GM18868 (cell line): ENCODE data around the gene DDX54.
"Not testable (repeated sequence)": the region's sequence is repeated elsewhere in the genome, so short reads cannot be mapped to it uniquely, and the experiment has no call there.

Source experiments
- ATAC-seq: cut with Tn5 transposase; IDR thresholded peaks from one replicate; pipeline ENCODE4 v1.9.1; 2021; ENCODE audit warnings: mild to moderate bottlenecking, moderate library complexity; ENCODE audit not compliant: unreplicated experiment

Gene DDX54

DNA sequence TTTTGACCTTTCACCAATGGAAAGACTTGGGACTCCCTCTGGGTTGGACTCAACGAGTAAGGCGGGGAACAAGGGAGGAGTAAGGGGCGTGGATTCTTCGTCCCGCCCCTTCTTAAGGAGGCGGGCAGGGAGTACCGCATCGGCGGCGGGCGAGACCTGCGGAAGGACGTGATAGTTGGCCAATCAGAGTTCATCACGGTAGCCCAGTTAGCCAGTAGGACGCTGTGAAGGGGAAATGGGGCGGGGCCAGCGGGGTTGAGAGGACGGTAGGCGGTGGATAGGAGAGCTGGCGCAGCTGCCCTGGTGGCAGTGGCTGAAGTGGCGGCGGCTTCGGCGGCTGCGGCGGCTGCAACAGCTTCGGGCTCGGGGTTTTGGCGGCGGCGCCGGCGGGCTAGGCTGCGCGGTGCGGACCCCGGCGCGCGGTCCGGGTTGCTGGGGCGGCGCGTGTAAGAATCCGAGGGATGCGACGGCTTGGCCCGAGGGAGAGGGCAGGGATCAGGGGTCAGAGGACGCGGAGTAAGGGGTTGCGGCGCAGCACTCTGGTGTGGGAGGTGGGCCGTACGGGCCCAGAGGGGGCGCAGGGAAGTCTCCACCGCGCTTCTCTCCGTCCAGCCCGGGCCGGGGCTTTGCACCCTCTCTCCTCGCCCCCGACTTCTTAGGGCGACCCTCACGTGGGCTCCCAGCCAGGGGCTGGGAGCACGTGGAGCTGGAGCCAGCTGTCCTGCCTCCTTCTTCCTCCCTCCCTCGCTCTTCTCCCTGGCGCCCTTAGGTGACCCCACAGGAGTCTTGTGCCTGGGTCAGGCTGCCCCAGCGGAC is 36.1 kb upstream of the DDX54 start, which contains the start of gene TPCN1:
TSS of gene TPCN1 (plus strand) at position 284 of the 816 bp plus-strand sequence. CDS start 5,389 bp downstream, outside the sequence.
- ATAC-seq, result peak; percentile 89

DNA sequence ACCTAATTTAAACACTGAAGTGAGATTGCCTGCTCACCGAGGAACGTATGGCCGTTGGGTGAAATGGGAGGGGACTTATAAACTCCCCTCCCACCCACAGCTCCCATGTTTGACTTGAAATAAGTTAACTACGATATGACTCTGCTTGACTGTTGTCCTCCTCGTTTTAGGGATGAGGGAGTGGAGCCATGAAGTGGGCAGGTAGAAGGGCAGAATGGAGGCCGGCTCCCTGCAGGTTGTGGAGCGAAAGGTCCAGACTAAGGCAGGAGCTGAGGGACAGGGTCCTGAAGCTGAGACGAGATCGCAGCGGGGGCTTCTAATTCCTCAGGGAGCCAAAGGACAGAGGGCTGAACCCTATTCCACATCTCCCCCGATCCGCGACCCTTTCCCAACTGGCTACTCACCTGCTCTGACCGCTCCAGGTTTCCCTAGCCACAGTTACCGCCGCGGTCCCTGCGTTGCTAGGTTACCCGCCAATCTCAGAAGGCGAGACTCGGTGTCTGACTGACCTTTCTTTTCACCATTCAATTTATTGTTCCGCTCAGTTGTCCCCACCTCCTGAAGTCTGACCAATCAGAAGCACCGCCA is 35.4 kb upstream of the DDX54 start:
- ATAC-seq, result no peak

DNA sequence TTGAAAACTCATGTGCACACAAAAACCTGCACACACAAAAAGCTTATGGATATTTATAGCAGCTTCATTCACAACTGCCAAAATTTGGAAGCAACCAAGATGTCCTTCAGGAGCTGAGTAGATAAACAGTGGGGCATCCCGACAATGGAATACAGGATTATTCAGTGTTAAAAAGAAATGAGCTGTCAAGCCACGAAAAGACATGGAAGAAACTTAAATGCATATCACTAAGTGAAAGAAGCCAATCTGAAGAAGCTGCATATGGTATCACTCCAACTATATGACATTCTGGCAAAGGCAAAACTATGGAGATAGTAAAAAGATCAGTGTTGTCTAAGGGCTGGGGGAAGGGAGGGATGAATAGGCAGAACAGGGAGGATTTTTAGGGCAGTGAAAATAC is 30.7 kb upstream of the DDX54 start:
- ATAC-seq, result no peak

DNA sequence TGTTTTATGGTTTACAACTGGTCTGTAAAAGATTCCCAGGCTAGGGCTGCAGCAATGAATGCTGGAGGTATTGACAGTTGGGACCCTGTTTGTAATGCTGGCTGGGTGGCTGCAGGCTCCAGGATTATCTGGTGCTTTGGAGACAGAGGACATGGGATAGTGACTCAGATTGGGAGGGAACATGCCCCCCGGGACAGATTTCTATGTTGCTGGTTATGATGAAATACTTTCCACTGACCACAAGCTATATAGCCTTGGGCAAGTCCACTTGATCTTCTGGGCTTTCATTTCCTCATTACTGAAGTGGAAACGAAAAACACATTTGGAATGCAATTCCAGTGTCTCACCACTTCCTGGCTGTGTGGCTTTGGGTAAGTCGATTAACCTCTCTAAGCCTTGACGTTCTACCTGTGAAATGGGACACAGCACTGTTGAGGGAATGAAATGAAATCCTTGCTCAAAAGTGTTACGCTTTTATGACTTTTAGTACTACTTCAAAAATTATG is 29.7 kb upstream of the DDX54 start:
- no peak for ATAC-seq

DNA sequence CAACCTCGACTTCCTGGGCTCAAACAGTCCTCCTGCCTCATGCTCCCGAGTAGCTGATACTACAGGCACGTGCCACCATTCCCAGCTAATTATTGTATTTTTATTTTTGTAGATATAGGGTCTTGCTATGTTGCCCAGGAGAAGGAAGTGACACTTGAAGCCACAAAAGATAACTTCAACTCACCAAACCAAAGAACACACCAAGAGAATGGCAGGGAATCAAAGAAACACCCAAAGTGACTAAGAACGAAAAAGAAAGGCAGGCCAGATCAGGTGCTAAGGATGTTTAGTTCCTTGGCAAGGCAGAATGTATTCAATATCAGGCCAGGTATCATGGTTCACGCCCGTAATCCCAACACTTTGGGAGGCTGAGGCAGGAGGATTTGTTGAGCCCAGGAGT is 25.9 kb upstream of the DDX54 start:
- no peak for ATAC-seq

DNA sequence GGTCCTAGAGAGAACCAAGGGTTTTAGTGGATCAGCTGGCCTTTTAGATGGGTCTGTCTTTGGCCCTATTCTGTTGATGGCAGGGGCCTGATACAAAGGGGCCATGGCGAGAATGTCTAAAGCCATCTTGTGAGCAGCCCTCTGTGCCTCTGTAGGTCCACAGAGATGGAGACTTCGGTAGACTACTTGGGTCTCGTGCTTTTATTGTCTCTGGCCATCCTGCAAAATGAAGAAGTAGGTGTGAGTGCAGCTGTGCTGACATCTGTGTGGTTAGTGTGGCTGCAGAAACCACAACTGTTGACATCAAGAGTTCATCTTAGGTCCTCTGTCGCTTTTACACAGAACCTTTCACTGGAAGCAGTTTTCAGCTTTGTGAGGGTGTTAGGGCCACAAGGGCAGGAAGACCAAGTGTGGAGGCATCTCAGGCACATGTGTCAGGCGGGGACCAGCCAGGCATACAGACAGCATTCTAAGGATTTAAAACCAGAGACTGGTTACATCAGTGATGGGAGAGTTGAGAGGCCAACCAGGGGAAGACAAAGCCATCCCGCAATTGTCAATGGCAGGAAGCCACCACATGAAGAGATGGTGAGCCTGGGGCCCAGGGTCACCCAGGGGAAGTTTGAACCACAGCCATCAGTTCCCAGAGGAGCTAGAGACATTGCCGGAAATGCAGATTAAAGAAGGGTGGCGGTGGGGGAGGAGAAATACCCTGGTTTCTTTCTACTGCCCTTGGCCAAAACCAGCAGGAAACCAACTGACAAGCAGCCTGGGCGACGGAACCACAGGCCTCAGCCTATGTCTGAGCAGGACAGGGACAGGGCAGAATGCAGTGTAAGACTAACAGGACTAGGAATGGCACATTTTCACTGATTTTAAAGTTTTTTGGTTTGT is 23.0 kb upstream of the DDX54 start:
- peak; percentile 78 for ATAC-seq

DNA sequence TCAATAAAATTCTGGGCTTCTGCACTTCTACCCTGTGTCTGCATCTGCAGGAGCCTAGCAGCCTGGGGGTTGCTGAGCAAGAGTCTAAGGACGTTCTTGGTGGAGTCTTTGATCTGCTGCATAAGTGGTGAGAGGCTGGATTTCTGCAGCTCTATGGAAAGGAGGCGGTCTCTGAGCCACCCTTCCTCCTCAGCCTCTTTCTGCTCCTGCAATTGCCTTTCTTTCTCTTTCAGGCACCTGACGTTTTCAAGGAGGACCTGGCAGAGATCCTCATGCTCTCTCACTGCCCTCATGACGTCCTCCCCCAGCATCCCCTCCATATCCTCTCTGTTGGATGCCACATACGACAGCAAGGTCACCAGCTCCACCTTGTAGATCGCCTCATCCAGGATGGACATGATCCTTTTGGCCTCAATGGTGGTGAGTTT is 22.3 kb upstream of the DDX54 start:
- no peak for ATAC-seq

DNA sequence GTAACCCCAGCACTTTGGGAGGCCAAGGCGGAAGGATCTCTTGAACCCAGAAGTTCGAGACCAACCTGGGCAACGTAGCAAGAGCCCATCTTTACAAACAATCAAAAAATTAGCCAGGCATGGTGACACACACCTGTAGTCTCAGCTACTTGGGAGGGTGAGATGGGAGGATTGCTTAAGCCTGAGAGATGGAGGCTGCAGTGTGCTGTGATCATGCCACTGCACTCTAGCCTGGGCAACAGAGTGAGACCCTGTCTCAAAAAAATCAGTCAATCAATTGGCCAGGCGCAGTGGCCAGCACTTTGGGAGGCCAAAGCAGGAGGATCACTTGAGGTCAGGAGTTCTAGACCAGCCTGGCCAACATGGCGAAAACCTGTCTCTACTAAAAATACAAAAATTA is 21.5 kb upstream of the DDX54 start:
- not testable (repeated sequence) for ATAC-seq

DNA sequence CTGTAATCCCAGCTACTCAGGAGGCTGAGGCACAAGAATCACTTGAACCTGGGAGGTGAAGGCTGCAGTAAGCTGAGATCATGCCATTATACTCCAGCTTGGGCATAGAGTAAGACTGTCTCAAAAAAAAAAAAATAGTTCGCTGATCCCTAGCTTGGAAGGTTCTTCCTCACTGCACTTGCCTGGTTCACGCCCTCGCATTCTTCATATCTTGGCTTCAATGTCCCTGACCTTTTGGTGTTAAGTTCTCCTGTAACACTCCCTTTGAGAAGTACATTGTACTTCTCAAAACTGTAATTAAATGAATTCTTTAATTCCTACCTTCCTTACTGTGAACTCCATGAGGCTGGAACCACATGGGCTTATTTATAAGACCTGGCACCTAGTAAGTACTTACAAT is 19.5 kb upstream of the DDX54 start:
- no peak for ATAC-seq

DNA sequence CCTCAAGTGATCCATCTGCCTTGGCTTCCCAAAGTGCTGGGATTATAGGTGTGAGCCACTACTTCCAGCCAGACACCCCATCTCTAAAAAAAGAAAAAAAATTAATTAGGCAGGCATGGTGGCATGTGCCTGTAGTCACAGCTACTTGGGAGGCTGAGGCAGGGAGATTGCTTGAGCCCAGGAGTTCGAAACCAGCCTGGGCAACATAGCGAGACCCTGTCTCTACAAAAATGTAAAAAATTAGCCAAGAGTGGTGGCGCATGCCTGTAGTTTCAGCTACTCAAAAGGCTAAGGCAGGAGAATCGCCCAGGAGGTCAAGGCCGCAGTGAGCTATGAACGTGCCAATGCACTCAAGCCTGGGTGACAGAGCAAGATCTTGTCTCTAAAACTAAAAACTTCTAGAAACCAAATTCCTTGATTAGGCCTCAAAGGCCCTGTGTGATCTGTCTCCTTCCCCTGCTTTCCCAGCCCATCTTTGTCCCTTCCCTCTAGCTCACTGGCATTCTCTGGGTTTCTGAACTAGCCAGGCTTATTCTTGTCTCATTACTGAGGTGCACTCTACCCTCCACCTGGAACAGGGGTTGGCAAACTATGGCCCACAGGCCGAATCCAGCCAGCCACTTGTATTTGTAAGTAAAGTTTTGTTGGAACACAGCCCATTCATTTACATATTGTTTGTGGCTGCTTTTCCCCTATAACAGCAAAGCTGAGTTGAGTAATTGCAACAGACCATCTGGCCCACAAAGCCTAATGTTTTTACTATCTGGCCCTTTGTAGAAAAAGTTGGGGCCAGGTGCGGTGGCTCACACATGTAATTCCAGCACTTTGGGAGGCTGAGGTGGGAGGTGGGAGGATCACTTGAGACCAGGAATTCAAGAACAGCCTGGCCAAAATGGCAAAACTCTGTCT is 18.8 kb upstream of the DDX54 start:
- ATAC-seq, result no peak

DNA sequence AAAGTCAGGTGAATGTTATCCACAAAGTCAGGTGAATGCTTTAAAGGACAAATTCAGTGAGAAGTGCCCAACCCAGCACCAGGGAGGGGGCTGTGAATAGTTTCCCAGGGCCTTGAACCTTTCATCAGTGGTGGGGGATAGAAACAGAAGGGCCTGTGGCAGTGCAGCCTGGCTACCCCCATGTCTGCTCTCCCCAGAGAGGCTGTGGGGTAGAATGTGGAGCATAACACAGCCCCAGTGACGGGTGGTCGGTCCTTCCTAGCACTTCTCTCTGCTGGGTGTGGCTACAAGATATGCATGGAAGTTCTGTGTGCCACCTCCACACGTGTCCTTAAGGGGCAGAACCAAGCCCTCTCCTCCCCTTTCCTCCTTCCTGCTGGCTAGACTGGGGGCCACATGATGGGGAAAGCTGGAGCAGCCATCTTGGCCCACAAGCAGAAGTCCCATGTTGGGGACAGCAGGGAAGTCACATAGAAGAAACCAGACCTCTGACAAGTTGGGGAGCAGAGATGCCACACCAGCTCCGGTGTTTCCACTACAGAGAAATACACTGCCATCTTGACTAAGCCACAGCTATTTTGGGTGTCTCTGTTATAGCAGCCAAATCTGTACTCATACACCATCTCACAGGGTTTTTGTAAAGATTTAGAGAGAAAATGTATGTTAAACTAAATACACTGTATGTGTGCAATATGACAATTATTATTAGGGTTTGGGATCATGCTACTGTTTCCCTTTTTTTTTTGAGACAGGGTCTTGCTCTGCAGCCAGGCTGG is 17.2 kb upstream of the DDX54 start:
- ATAC-seq, result no peak

DNA sequence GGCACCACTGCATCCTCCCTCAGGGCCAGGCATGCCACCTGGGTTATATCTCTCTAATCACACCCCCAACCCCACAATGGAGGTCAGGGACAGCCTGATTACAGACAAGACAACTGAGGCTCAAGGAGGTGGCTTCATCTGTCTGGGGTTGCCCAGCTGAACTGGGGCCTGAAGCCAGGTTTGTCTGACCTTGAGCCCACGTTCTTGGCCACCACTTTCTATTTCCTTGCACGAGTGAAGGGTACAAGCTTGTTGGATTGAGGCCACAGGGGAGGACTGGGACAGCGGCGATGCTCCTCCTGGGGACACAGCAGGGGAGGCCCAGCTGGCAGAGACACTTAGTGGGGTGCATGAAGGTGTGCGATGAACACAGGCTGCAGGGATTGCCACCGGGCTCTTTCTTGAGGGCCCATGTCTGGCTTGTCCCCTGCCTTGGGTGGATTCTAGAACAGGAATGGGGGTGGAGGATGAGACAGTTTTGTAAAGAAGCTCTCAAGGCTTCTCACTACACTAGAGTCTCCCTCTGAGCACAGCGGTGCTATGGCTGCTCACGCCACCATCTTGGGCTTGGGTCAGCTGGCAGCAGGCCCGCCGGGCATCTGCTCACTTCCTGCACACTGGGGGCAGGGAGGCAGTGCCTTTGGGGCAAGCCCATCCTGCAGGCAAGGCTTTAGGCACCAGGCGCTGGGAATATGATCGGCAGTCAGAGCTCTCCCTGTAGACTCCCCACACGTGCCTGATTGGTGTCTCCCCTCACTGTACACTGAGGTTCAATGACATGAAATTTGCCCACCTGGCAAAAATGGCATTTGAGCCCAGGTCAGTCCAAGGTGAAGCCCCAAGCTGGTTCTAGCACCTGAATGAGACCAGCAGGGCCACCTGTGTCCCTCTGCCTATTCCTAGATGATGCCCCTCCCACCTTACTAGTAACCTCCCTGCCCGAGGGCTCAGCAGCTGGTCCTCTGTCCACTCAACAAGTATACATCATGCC is 16.2 kb upstream of the DDX54 start:
- no peak for ATAC-seq

DNA sequence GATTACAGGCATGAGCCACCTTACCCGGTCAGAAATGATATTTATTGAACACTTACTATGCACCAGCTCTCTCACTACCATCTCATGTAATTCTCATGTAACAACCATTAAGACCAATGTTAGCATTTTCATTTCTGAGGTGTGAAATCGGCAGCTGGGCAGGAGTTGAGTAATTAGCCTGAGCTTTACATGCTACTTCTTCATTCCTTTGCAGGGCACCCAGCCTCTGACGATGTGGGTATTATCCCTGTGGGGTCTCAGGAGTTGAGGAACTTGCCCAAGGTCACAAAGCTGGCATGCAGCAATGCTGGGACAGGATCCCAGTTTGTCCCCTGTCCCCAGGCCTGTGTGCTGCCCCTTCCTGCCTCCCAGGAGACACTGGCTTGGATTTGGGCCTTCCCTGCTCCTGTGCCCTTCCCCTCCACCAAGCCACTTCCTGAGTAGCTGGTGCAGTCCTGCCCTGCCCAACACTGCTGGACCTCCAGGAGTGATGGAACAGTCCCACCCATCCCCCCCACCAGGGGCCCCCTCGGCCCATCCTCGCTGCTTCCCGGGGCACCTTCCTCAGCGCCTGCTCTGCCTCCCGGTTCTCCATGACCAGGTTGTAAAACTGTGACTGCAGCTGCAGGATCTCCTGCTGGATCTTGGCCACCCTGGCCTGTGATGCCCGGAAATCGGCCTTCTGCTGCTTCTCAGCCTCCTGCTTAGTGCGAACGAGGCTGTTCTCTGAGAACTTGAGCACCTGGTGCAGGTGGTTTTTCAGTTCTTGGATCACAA is 14.9 kb upstream of the DDX54 start:
- ATAC-seq, result no peak

DNA sequence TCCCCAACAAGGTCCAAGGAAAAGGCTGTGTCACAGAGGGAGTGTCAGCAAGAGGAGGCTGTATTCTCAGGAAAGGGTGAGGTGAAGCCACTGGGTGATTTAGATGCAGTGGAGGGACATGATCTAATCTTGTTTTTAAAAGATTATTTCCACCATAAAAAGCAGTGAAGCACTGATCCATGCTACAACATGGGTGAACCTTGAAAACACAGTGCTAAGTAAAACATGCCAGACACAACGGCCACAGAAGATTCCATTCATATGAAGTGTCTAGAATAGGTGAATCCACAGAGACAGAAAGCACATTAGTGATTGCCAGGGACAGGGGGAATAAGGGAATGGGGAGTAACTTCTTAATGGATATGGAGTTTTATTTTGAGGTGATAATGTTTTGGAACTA is 13.0 kb upstream of the DDX54 start:
- no peak for ATAC-seq

DNA sequence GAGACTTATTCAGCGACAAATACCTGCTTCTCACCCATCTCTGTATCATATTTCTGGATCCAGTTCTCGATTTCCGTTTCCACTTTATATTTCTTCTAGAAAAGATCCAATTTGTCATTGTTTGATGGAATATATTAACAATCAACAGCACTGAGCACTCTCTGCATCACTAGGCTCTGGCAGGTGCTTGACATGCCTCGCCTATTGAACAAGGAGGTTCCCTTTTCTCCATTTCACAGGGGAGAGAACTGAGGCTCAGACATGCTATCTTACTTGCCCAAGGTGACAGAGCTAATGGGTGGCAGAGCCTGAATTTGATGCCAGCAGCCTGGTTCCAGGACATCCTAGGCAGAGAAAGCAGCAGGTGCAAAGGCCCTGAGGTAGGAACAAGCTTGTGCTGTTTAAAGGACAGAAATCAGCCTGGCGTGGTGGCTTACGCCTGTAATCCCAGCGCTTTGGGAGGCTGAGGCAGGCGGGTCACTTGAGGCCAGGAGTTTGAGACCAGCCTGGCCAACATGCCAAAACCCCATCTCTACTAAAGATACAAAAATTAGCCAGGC is 12.3 kb upstream of the DDX54 start:
- no peak for ATAC-seq

DNA sequence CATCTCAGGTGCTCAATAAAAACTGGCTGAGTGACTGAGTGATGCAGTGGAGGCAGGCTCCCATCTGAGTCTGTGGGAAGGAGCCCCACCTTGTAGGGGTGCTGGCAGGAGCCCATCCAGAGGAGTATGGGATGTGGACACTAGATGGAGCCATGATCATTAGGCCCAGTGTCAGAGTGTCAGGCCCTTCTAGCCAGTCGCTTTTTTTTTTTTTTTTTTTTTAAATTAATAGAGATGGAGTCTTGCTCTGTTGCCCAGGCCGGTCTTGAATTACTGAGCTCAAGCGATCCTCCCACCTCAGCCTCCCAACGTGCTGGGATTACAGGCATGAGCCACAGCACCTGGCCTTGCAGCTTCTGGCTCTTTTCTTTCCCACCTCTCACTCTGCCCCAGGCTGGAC is 11.7 kb upstream of the DDX54 start:
- peak; percentile 89 for ATAC-seq

DNA sequence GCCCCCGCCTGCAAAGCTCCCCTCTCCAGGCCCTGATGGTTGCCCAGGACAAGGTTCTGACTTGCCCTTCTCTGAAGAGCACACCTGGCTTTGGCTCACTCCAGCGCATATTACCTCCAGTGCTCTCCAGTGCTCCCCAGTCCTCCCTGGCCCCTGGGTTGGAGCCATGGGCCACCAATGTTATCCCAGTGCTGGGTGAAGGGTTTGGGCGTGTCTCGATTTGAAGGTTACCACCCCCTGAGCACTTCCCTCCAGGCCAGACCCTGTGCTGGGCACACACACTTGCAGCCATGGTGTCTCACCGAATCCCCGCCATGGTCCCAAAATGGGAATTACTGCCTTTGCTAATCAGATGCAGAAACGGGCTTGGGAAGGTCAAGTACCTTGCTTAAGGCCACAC is 11.3 kb upstream of the DDX54 start:
- ATAC-seq, result no peak
